Neural cell (in vitro differentiated cells): Measurements from ENCODE around the gene NEK6.

Source experiments
- CTCF ChIP-seq: fragments of 450-650 bp; IDR thresholded peaks from 2 replicates; pipeline ENCODE4 v1.5.1; 2014; ENCODE audit warnings: antibody characterized with exemption, mild to moderate bottlenecking, moderate library complexity; ENCODE audit not compliant: poor library complexity, severe bottlenecking
- EP300 ChIP-seq: fragments of 450-650 bp; conservative IDR thresholded peaks from 2 replicates; pipeline ENCODE4 v1.6.1; 2014; ENCODE audit warnings: antibody characterized with exemption, mild to moderate bottlenecking, moderate library complexity; ENCODE audit not compliant: poor library complexity, severe bottlenecking
- EZH2 ChIP-seq: fragments of 200-600, 300-800 bp; shearing (Covaris generic), sonication (generic); IDR thresholded peaks from 2 replicates; pipeline ENCODE4 v1.6.1; 2014; ENCODE audit warnings: antibody characterized with exemption, low read length, borderline replicate concordance, mild to moderate bottlenecking; ENCODE audit not compliant: insufficient read depth, poor library complexity, severe bottlenecking
- POLR2AphosphoS5 ChIP-seq: IDR thresholded peaks from 2 replicates; pipeline ENCODE4 v1.6.1; 2012
- RAD21 ChIP-seq: fragments of 450-650 bp; conservative IDR thresholded peaks from 2 replicates; pipeline ENCODE4 v1.6.1; 2014; ENCODE audit warnings: antibody characterized with exemption, mild to moderate bottlenecking, moderate library complexity
- SMC3 ChIP-seq: fragments of 450-650 bp; conservative IDR thresholded peaks from 2 replicates; pipeline ENCODE4 v1.6.1; 2014; ENCODE audit warnings: antibody characterized with exemption, mild to moderate bottlenecking, moderate library complexity; ENCODE audit not compliant: poor library complexity

DNA sequence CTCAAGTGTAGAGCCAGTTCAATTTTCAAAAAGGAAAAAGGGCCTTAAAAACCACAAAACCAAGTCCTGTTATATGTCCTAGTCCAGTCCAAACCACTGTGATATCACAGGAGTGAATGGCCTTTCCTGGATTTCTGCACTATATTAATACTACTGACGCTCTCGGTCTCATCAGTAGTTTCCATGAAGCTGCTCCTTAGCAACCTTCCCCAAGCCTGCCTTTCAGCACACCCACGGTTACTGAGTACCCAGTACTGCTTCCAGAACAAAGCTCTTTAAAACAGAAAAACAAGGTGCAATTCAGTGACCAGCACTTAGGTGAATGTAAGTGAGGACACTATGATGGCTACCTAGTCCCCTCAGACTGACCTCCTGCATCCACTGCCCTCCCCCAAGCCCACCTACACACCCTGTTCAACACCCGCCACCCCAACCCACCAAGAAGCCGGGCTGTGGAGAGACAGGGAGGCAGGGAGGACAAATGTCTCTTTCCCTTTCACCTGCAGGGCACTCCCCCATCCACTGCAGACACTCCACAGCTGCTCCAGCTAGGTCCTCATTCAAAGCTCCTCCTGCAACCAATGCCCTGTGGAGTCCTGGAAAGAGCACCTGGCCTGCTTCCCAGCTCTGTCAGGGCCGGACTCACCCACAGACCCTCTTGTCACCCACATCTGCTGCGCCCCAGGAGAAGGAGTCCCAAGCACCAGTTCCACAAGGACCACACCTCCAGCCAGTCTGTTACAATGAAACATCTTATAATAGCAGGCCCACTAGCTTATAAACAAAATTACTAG, 131.6 kb downstream of the NEK6 start:
- TF ChIP-seq POLR2AphosphoS5 (no peak), EP300 (no peak), CTCF (no peak), SMC3 (no peak), EZH2 (no peak), RAD21 (no peak)
